Keratinocyte (primary cell): Measurements from ENCODE around the gene ZPBP. TPM values are rescaled to one million over a fixed set of nuclear protein-coding genes. Genes with fewer than 3 reads are reported as not detected.

Experiments used
- DNase-seq: peaks from one replicate; pipeline ENCODE4 v3.0.0-alpha.2; 2011; ENCODE audit warnings: low read depth, missing footprints, low spot score
- FAIRE-seq: peaks from 2 replicates; lab custom pipeline; 2011; peaks lifted over from hg19 to GRCh38; lab: Jason Lieb, UNC
- H2AFZ ChIP-seq: 2 replicates; pipeline ENCODE4 v1.6.0; 2012; ENCODE audit warnings: low read length, control low read depth, inconsistent platforms; ENCODE audit not compliant: control insufficient read depth
- H3K27ac ChIP-seq: 2 replicates; pipeline ENCODE4 v1.5.1; 2011; ENCODE audit warnings: low read length; ENCODE audit not compliant: control insufficient read depth, insufficient read depth
- H3K27me3 ChIP-seq: 3 replicates; pipeline ENCODE4 v1.6.0; 2011; ENCODE audit warnings: low read length; ENCODE audit not compliant: control insufficient read depth, insufficient read depth; ENCODE audit errors: extremely low read depth
- H3K36me3 ChIP-seq, 2 experiments: 2 replicates in 1 of 2; 3 replicates in 1 of 2; pipeline ENCODE4 v1.5.1; 2011; ENCODE audit warnings: low read length in 2 of 2, mild to moderate bottlenecking in 1 of 2; ENCODE audit not compliant: control insufficient read depth in 2 of 2, insufficient read depth in 2 of 2; ENCODE audit errors: extremely low read depth in 1 of 2
- H3K4me1 ChIP-seq: 3 replicates; pipeline ENCODE4 v1.5.1; 2011; ENCODE audit warnings: low read length; ENCODE audit not compliant: control insufficient read depth, insufficient read depth; ENCODE audit errors: extremely low read depth
- H3K4me2 ChIP-seq: 3 replicates; pipeline ENCODE4 v1.6.0; 2011; ENCODE audit warnings: low read depth, low read length; ENCODE audit not compliant: control insufficient read depth, insufficient read depth; ENCODE audit errors: extremely low read depth
- H3K4me3 ChIP-seq, 3 experiments: fragments of 200-600 bp in 1 of 3; sonication (generic) in 1 of 3; 2 replicates in 2 of 3; 3 replicates in 1 of 3; pipeline ENCODE4 v1.5.1; 2011 to 2016; ENCODE audit warnings: low read length in 3 of 3, mild to moderate bottlenecking in 3 of 3, control low read depth in 2 of 3, inconsistent platforms in 1 of 3, low read depth in 1 of 3, mixed read lengths in 1 of 3, mixed run types in 1 of 3, moderate library complexity in 1 of 3; ENCODE audit not compliant: control insufficient read depth in 2 of 3, insufficient read depth in 2 of 3; ENCODE audit errors: extremely low read depth in 1 of 3
- H3K79me2 ChIP-seq: 2 replicates; pipeline ENCODE4 v1.6.0; 2012; ENCODE audit warnings: low read length; ENCODE audit not compliant: control insufficient read depth, insufficient read depth
- H3K9ac ChIP-seq: 3 replicates; pipeline ENCODE4 v1.6.0; 2011; ENCODE audit warnings: low read length; ENCODE audit not compliant: control insufficient read depth, insufficient read depth; ENCODE audit errors: extremely low read depth
- H3K9me1 ChIP-seq: 3 replicates; pipeline ENCODE4 v1.6.0; 2011; ENCODE audit warnings: low read length; ENCODE audit not compliant: control insufficient read depth, insufficient read depth; ENCODE audit errors: extremely low read depth
- H3K9me3 ChIP-seq: 2 replicates; pipeline ENCODE4 v1.5.1; 2012; ENCODE audit warnings: low read depth, low read length; ENCODE audit not compliant: control insufficient read depth
- H4K20me1 ChIP-seq: 3 replicates; pipeline ENCODE4 v1.6.0; 2011; ENCODE audit warnings: low read length; ENCODE audit not compliant: control insufficient read depth, insufficient read depth; ENCODE audit errors: extremely low read depth
- EZH2 ChIP-seq: IDR thresholded peaks from one replicate; pipeline ENCODE4 v1.6.1; 2012; ENCODE audit warnings: inconsistent platforms, mild to moderate bottlenecking, low read length, moderate library complexity
- dilution Hi-C: fragments of 300-500 bp; cut with MboI; formaldehyde crosslinking; loops from one replicate; pipeline ENCODE4 v1.7.0; 2020; ENCODE audit warnings: low sequenced_read_pairs; ENCODE audit not compliant: extremely low pct_ligation_motif_present
- polyA plus RNA-seq, 5 experiments: library from polyadenylated mRNA; depleted of rRNA in 3 of 5; stranded (reverse) in 3 of 5; stranded (forward) in 1 of 5; unstranded in 1 of 5; fragments of >200 nt; gene quantifications; 1 replicate in 1 of 5; 2 replicates in 3 of 5; 3 replicates in 1 of 5; pipeline versions ENCODE4 v1.2.1 to v1.2.3, GENCODE V29; 2011 to 2012; ENCODE audit warnings: missing spikeins in 2 of 5, low read depth in 1 of 5, low replicate concordance in 1 of 5
- TF ChIP-seq, protein P1 (sequence below), 3 experiments: IDR thresholded peaks in 1 of 3; conservative IDR thresholded peaks in 1 of 3; optimal IDR thresholded peaks in 1 of 3; 2 replicates in 2 of 3; 3 replicates in 1 of 3; pipeline versions ENCODE3 to v1.5.1; 2011; ENCODE audit warnings: low read length in 3 of 3, mild to moderate bottlenecking in 3 of 3, moderate library complexity in 2 of 3, control low read depth in 1 of 3, inconsistent platforms in 1 of 3; ENCODE audit not compliant: insufficient read depth in 2 of 3; ENCODE audit errors: extremely low read depth in 1 of 3

Gene ZPBP
- polyA plus RNA-seq, 1 donor (not counting 4 experiments of a cell fraction or from before 2014, with no cell fraction given) = not detected

DNA sequence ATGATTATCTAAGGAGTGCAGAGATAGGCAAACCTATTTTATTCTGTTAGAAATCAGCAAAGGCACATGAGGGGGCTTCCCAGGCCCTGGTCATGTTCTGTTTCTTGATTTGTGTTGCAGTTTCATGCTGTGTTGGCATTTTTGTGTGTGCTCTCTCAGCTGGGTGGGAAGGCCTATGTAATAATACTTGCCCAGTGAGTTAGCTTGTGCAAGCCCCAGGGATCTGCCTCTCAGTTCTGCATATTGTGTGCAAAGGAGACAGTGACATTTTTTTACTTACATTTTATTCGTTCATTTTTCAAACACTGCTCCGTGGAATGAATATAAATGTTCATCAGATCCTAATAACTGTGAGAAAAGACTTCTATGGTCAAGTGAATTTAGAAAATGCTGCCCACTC lies 200.6 kb downstream of the ZPBP start:
- no peak for FAIRE-seq
- dilution Hi-C loops = no loop called here
- Histone ChIP-seq H3K9me1 (no peaks in the 10 kb centered on the region), H3K4me3 (no peak overlapping the region), H3K36me3 (no peaks in the 10 kb centered on the region), H3K79me2 (no peaks in the 10 kb centered on the region), H4K20me1 (no peaks in the 10 kb centered on the region), H3K27me3 (no peaks in the 10 kb centered on the region), H3K4me1 (no peaks in the 10 kb centered on the region), H3K9me3 (no peaks in the 10 kb centered on the region), H3K4me2 (no peak overlapping the region), H3K9ac (no peak overlapping the region), H3K27ac (no peak overlapping the region), H2AFZ (no peak overlapping the region)
- TF ChIP-seq EZH2 = no peak
- TF ChIP-seq, protein P1, sequence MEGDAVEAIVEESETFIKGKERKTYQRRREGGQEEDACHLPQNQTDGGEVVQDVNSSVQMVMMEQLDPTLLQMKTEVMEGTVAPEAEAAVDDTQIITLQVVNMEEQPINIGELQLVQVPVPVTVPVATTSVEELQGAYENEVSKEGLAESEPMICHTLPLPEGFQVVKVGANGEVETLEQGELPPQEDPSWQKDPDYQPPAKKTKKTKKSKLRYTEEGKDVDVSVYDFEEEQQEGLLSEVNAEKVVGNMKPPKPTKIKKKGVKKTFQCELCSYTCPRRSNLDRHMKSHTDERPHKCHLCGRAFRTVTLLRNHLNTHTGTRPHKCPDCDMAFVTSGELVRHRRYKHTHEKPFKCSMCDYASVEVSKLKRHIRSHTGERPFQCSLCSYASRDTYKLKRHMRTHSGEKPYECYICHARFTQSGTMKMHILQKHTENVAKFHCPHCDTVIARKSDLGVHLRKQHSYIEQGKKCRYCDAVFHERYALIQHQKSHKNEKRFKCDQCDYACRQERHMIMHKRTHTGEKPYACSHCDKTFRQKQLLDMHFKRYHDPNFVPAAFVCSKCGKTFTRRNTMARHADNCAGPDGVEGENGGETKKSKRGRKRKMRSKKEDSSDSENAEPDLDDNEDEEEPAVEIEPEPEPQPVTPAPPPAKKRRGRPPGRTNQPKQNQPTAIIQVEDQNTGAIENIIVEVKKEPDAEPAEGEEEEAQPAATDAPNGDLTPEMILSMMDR (optimal IDR thresholded peaks at IDR 0.05 in 1 of 3, IDR thresholded peaks at IDR 0.05 in 1 of 3, conservative IDR thresholded peaks at IDR 0.05 in 1 of 3; ENCODE audit: extremely low read depth in 1 of 3, insufficient read depth in 2 of 3, low read length in 3 of 3) = no peak
- no peak for DNase-seq

Other genes starting within 250 kb of the ZPBP start
- gene IKZF1, start 211.5 kb upstream of the ZPBP start, polyA plus RNA-seq = not detected in 3 replicates